ENCODE results near the gene VTA1.
"Not testable (repeated sequence)": the region's sequence is repeated elsewhere in the genome, so short reads cannot be mapped to it uniquely, and the experiment has no call there.

VTA1 gene

DNA sequence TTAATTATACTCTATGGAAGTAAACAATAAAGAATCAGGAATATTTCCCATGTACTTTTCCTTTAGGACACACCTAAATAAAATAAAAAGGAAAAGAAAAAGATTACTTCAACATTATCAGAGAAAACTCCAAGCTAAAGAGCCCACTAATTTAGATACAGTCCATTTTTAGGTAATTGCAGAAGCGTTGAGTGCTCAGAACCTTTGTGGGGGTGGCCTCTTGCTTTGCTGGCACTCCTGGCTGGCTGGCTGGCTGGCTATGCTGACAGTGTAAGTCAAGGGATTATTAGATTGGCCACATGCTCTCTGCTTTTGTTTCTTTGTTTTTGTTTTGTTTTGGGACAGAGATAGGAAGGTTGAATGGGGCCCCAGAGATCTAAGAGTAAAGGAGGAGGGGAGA is 14.4 kb upstream of the VTA1 start, which contains the start of gene GJE1:
Gene GJE1, plus strand, starts transcription at position 301 of the 400 bp plus-strand sequence. CDS start 234 bp downstream, outside the sequence.
- Histone ChIP-seq H3K4me1 (no peaks in the 10 kb centered on the region), H3K4me3 (no peak within 1 kb of the TSS), H3K27ac (no peak within 1 kb of the TSS), H3K9me3 (replicated peaks in 1 of 11) (peaks cover 0 to 7% (median 0%) of the 10 kb centered on the region in 11 experiments; a peak in 1 of 22 replicates), H3K9ac (no peak within 1 kb of the TSS), H3K4me2 (no peak within 1 kb of the TSS), H3K36me3 (no peaks in the 10 kb centered on the region), H3K27me3 (no peaks in the 10 kb centered on the region), H4K20me1 (no peaks in the 10 kb centered on the region)
- no peak for TF ChIP-seq Cebpa-rat (IDR thresholded peaks at IDR 0.05)

DNA sequence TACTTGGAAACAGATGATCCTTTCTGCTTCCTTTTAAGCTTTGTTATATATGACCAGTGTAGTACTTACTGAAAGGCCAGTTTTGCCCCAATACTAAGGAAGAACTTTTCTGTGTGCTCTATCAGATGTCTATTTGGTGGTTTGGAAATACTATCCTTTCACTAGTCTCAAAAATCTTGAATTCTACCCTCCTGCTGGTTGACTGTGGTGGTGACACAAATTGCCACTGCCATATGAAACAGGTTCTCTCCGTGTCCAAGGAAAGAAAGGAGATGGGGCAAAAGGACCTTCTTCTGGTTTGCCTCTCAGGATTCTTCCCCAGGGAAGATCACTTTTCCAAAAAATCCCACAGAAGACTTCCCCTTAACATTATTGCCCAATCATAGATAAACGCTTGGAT is 8.2 kb upstream of the VTA1 start:
- no peak overlapping the region for H3K9ac ChIP-seq
- TF ChIP-seq Cebpa-rat (IDR thresholded peaks at IDR 0.05): no peak
- no peaks in the 10 kb centered on the region for H3K27me3 ChIP-seq
- H3K4me2 ChIP-seq: no peak overlapping the region
- no peak overlapping the region for H3K4me3 ChIP-seq
- no peaks in the 10 kb centered on the region for H3K9me3 ChIP-seq (replicated peaks in 1 of 11)
- no peak overlapping the region for H3K27ac ChIP-seq
- no peaks in the 10 kb centered on the region for H3K36me3 ChIP-seq
- no peaks in the 10 kb centered on the region for H3K4me1 ChIP-seq
- H4K20me1 ChIP-seq: no peaks in the 10 kb centered on the region

DNA sequence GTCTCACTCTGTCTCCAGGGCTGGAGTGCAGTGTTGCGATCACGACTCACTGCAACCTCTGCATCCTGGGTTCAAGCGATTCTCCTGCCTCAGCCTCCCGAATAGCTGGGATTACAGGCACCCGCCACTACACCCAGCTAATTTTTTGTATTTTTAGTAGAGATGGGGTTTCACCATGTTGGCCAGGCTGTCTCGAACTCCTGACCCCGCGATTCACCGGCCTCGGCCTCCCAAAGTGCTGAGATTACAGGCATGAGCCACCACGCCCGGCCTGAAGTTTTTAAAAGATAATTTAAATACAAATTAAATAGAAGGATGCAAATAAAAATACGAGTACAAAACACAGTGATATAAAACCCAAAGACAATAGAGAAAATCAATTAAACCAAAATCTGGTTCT is 5.5 kb upstream of the VTA1 start:
- H3K4me1 ChIP-seq, H3K4me3 ChIP-seq: not testable (repeated sequence)

DNA sequence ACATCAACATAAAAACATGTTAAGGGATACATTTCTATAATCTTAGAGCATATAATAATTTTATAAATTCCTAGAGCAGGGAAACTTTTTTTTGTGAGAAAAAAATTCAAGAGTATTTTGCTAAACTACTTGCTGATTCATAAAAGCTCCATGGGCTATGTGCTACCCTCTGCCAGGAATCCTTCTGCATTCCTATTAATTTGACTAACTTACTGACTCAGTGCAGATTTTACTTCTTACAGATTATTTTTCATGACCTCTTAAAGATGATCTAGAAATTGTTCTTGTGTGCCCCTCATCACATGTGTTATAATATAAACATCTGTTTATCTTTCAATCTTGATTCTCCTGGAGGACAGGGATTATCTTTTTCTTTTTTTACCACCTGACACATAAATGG is 5.7 kb downstream of the VTA1 start:
- Histone ChIP-seq H4K20me1 (peaks cover 26 to 97% (median 88%) of the 10 kb centered on the region in 11 experiments; a peak in 19 of 22 replicates), H3K36me3 (peaks cover 11 to 42% (median 32%) of the 10 kb centered on the region in 11 experiments; a peak in 18 of 22 replicates), H3K27me3 (no peaks in the 10 kb centered on the region), H3K4me1 (peaks cover 12 to 33% (median 15%) of the 10 kb centered on the region in 10 experiments), H3K4me3 (no peak overlapping the region), H3K27ac (no peak overlapping the region), H3K4me2 (no peak overlapping the region), H3K9me3 (replicated peaks in 1 of 11) (peaks cover 0 to 4% (median 0%) of the 10 kb centered on the region in 11 experiments; a peak in 2 of 22 replicates), H3K9ac (no peak overlapping the region)
- TF ChIP-seq Cebpa-rat (IDR thresholded peaks at IDR 0.05): no peak

More for the DNA sequence above, 5.5 kb upstream of the VTA1 start:
- H3K27ac ChIP-seq; H3K9me3 ChIP-seq (replicated peaks in 1 of 11); H3K9ac ChIP-seq; H3K36me3 ChIP-seq; H3K4me2 ChIP-seq; H4K20me1 ChIP-seq; H3K27me3 ChIP-seq: not testable (repeated sequence)

DNA sequence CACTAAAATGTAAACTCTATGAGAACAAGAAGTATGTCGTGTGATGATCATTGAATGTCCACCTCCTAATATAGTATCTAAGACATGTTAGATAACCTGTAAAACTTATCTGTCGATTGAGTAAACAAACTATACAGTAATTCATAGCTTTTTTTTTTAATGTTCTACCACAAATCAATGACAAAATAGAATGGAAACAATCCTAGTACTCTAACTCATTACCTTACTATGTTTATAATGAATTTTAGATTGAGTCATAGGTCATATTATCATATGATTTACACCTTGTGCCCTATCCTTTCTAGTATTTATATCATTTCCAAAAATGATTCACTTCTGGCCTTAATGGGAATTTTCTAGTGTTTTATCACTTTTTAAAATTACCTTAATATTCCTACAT is 6.1 kb downstream of the VTA1 start:
- Histone ChIP-seq H3K36me3 (peaks cover 11 to 42% (median 33%) of the 10 kb centered on the region in 11 experiments; a peak in 19 of 22 replicates), H3K27ac (no peak overlapping the region), H3K4me1 (peaks cover 9 to 29% (median 11%) of the 10 kb centered on the region in 10 experiments), H3K4me3 (no peak overlapping the region), H3K4me2 (no peak overlapping the region), H4K20me1 (peaks cover 28 to 97% (median 88%) of the 10 kb centered on the region in 11 experiments; a peak in 19 of 22 replicates), H3K27me3 (no peaks in the 10 kb centered on the region), H3K9ac (no peak overlapping the region), H3K9me3 (replicated peaks in 1 of 11) (peaks cover 0 to 4% (median 0%) of the 10 kb centered on the region in 11 experiments; a peak in 2 of 22 replicates)
- TF ChIP-seq Cebpa-rat (IDR thresholded peaks at IDR 0.05): no peak

DNA sequence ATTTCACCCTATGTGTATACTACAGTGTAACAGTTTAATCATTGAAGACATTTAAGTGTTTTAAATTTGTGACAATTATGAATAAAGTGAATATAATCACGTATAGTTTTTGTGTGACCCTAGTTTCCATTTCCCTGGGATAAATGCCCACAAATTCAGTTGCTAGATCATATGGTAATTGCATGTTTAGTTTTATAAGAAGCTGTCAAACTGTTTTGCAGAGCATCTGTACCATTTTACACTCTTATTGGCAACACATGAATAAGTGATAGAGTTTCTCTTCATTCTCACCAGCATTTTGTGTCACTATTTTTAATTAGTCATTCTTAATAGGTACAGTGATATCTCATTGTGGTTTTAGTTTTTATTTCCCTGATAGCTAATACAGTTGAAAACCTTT is 7.3 kb downstream of the VTA1 start:
- Histone ChIP-seq H3K4me2 (no peak overlapping the region), H3K27me3 (no peaks in the 10 kb centered on the region), H3K9ac (no peak overlapping the region), H3K27ac (no peak overlapping the region), H3K4me3 (no peak overlapping the region), H4K20me1 (peaks cover 34 to 98% (median 87%) of the 10 kb centered on the region in 11 experiments; a peak in 20 of 22 replicates), H3K36me3 (peaks cover 11 to 41% (median 36%) of the 10 kb centered on the region in 11 experiments; a peak in 21 of 22 replicates), H3K4me1 (peaks cover 0 to 18% (median under 1%) of the 10 kb centered on the region in 10 experiments; a peak in 8 of 20 replicates), H3K9me3 (replicated peaks in 1 of 11) (peaks cover 0 to 4% (median 0%) of the 10 kb centered on the region in 11 experiments; a peak in 2 of 22 replicates)
- TF ChIP-seq Cebpa-rat (IDR thresholded peaks at IDR 0.05): no peak

DNA sequence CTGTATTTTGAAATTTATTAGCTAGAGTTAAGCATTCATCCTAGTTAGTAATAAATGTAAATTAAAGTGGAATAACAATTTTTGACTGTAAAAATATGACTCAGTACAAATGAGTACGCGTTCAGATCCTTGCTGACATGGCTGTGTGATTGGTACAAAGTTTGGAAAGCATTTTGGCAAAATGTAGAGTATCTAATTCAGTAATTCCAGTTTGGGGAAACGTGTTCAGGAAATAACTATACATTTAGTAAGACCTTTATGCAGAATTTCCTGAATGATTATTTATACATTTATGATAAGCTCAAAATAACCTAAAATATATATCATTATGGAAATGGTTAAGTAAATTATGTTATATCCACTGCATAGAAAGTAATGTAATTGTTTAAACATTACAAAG is 8.0 kb downstream of the VTA1 start:
- Histone ChIP-seq H3K36me3 (peaks cover 14 to 43% (median 36%) of the 10 kb centered on the region in 11 experiments), H3K4me1 (peaks cover 0 to 10% (median 0%) of the 10 kb centered on the region in 10 experiments; a peak in 6 of 20 replicates), H3K4me3 (no peak overlapping the region), H3K27ac (no peak overlapping the region), H3K9ac (no peak overlapping the region), H4K20me1 (peaks cover 40 to 99% (median 91%) of the 10 kb centered on the region in 11 experiments; a peak in 21 of 22 replicates), H3K9me3 (replicated peaks in 1 of 11) (peaks cover 0 to 4% (median 0%) of the 10 kb centered on the region in 11 experiments; a peak in 2 of 22 replicates), H3K4me2 (no peak overlapping the region), H3K27me3 (no peaks in the 10 kb centered on the region)
- TF ChIP-seq Cebpa-rat (IDR thresholded peaks at IDR 0.05): no peak

DNA sequence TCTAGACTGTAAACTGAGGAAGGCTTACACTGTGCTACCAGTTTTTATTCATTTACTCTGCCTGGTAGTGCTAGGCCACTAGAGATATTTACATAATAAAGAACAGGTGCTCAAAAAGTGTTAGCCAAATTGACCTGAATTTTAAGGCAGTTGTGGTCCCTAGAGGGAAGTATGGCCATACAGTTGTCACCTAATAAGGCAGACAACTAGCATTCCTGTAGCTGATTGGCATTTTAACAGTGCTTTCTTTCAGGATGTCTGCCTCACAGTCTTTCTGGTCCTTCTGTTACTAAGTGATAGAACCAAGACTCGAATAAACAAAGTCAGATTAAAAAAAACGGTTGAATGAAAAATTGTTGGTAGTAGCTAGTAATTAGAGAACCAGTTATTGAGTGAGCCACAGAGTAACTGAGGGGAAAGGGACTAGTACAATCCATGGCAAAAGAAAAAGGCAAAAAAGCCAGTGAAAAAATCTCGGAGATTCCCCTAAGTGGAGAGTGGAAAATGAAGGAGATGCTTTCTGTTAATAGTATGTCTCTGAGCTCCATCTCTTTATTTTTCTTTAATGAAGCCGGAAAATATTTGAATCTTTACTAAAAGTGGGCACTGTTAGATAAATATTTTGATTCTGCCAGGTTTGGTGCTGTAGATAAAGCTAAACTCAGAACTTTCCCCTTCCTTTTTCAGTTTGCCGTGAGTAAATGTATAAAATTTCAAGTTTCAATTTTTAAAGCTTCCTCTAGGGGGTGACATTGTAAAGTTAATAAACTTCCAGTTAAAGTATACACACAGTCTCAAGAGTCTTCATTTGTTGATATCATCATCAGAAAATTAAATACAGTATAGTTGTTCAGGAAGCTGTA is 9.1 kb downstream of the VTA1 start:
- Histone ChIP-seq H3K4me1 (peaks cover 0 to 7% (median 0%) of the 10 kb centered on the region in 10 experiments; a peak in 4 of 20 replicates), H3K4me2 (peak overlapping the region in 2 of 11 experiments; percentile 2 to 42; a peak in 2 of 22 replicates), H3K4me3 (no peak overlapping the region), H3K27ac (no peak overlapping the region), H4K20me1 (peaks cover 38 to 99% (median 91%) of the 10 kb centered on the region in 11 experiments; a peak in 20 of 22 replicates), H3K9ac (no peak overlapping the region), H3K36me3 (peaks cover 9 to 40% (median 29%) of the 10 kb centered on the region in 11 experiments; a peak in 19 of 22 replicates), H3K27me3 (no peaks in the 10 kb centered on the region), H3K9me3 (replicated peaks in 1 of 11) (no peaks in the 10 kb centered on the region; a peak in 1 of 22 replicates)
- TF ChIP-seq Cebpa-rat (IDR thresholded peaks at IDR 0.05): no peak

DNA sequence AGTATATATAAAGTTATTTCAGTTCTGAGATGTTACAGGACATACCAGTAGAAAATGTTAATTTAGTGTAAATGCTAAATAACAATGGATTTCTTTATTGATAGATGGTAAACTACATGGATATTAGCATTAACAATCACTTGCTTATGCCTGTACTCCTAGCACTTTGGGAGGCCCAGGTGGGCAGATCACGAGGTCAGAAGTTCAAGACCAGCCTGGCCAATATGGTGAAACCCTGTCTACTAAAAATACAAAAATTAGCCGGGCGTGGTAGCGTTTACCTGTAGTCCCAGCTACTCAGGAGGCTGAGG is 9.7 kb downstream of the VTA1 start:
- not testable (repeated sequence) for H3K27ac ChIP-seq; H3K4me3 ChIP-seq; H3K4me1 ChIP-seq; H3K9ac ChIP-seq; H3K27me3 ChIP-seq; H3K4me2 ChIP-seq; H3K9me3 ChIP-seq (replicated peaks in 1 of 11)
- Histone ChIP-seq H4K20me1 (peaks cover 32 to 98% (median 86%) of the 10 kb centered on the region in 11 experiments; a peak in 20 of 22 replicates), H3K36me3 (peaks cover 6 to 34% (median 25%) of the 10 kb centered on the region in 11 experiments; a peak in 19 of 22 replicates)

All from BLaER1 treated with 17β-estradiol and CSF1 and Interleukin-3, amounts not matched to agents 10 nM and 100 nM (cell line).